GM18511 (cell line): ENCODE results near the gene PIGU.
"Not testable (repeated sequence)": the region's sequence is repeated elsewhere in the genome, so short reads cannot be mapped to it uniquely, and the experiment has no call there.

Experiments
- ATAC-seq: cut with Tn5 transposase; IDR thresholded peaks from one replicate; pipeline ENCODE4 v1.9.1; 2021; ENCODE audit warnings: mild to moderate bottlenecking, moderate library complexity; ENCODE audit not compliant: unreplicated experiment

PIGU gene

GRCh38 chr20:34663213-34663943 is 13.5 kb downstream of the PIGU start:
- no peak for ATAC-seq

- ATAC-seq, result not testable (repeated sequence)
These were observed 15.1 kb downstream of the PIGU start for GRCh38 chr20:34661811-34662210.

DNA sequence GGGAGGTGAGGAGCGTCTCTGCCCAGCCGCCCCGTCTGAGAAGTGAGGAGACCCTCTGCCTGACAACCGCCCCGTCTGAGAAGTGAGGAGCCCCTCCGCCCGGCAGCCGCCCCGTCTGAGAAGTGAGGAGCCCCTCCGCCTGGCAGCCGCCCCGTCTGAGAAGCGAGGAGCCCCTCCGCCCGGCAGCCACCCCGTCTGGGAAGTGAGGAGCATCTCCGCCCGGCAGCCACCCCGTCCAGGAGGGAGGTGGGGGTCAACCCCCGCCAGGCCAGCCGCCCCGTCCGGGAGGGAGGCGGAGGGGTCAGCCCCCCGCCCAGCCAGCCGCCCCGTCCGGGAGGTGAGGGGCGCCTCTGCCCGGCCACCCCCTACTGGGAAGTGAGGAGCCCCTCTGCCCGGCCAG is 18.2 kb downstream of the PIGU start:
- ATAC-seq, result not testable (repeated sequence)

- no peak for ATAC-seq
These were observed 22.6 kb downstream of the PIGU start for GRCh38 chr20:34654207-34654744.

DNA sequence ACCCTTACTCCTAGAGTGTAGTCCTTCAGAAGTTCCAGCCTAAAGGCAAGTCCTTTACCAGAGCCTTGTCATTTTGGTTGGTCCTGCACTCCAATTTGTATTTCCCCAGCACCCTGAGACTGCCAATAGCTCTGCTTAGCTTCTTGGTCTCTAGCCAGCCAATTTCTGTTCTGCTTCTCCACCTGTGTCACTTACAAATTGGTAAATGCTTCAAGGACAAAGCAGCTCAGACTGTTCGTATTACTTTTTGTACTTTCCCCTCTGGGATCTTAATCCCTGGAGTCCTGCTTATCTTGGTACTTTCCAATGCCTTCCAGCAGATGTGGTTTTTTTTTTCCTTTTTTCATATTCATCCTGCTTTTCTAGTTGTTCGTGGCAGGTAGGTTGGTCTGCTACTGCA is 25.7 kb downstream of the PIGU start:
- ATAC-seq, result no peak

DNA sequence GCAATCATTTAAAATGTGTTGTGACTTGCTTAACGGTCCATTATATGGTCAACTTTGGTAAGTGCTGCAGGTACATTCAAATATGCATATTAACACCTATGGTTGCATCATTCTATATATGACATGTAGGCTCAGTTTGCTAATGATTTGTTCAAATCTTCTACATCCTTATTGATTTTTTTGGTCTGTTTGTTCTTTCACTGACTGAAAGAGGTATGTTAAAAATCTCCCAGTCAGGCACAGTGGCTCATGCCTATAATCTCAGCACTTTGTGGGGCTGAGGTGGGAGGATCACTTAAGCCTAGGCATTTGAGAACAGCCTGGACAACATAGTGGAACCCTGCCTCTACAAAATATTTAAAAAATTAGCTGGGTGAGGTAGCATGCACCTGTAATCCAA is 29.2 kb downstream of the PIGU start:
- ATAC-seq, result no peak

GRCh38 chr20:34644951-34645350 is 31.9 kb downstream of the PIGU start:
- no peak for ATAC-seq

DNA sequence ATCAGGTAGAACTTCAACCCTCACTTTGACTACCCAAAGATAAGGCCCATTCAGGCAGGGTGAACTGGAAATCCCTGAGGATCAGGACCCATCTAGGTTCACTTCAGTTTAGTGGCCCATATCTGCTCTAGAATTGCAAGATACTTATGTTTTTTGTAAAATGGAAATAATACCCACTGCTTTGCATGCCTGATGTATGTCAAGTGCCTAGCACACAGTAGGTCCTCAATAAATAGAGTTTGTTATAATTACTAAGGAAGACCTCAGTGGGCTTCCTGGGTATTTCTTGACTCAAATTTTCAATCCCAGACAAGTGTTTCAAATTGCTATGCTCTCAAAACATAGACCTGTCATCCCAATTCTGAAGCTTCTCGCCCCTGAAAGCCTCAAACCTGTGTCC is 32.5 kb downstream of the PIGU start:
- ATAC-seq, result no peak

GRCh38 chr20:34643928-34644327 is 33.0 kb downstream of the PIGU start:
- no peak for ATAC-seq

DNA sequence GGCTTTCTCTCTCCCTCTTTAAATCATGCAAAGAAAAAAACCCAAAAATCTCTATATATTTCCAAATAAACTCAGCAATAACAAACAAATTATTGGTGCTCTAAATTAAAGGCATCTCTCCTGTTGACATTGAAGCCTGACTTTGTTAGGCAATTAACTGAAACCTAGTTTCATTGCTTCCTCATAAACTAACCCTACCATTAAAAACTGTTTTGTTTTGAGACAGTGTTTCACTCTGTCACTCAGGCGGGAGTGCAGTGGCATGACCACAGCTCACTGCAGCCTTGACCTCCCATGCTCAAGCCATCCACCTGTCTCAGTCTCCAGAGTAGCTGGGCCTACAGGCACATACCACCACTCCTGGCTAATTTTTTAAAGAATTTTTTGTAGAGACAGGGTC is 34.9 kb downstream of the PIGU start:
- no peak for ATAC-seq

GRCh38 chr20:34639755-34640222 is 37.1 kb downstream of the PIGU start:
- no peak for ATAC-seq

DNA sequence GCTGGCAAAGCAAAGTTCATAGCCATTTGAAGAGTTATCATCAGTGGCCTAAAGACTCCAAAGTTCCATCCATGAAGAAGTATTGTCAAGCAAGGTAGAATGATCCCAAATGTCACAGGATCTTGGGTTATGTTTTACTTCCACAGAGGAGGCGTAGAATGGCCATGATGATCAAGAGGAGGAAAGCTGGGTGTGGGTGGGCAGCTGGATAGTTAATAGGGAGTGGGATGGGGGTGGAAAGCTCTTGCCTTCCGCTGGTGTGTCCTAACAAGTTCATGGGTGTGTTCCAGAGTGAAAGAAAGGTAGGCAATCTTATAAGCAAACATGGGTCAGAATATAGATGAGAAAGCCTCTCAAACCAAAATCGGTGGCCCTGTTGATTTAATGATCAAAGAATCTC is 38.4 kb downstream of the PIGU start:
- no peak for ATAC-seq

DNA sequence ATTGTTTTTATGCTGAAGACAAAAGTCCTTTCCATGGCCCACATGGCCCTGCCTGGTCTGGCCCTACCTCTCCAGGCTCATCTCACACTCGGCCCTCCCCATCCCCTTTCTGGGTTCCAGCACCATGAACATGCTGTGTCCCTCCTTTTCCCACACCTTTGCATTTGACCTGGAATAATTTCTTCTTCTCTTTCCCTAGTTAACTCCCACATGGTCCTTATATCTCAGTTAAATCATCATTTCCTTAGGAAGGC is 38.9 kb downstream of the PIGU start:
- no peak for ATAC-seq

DNA sequence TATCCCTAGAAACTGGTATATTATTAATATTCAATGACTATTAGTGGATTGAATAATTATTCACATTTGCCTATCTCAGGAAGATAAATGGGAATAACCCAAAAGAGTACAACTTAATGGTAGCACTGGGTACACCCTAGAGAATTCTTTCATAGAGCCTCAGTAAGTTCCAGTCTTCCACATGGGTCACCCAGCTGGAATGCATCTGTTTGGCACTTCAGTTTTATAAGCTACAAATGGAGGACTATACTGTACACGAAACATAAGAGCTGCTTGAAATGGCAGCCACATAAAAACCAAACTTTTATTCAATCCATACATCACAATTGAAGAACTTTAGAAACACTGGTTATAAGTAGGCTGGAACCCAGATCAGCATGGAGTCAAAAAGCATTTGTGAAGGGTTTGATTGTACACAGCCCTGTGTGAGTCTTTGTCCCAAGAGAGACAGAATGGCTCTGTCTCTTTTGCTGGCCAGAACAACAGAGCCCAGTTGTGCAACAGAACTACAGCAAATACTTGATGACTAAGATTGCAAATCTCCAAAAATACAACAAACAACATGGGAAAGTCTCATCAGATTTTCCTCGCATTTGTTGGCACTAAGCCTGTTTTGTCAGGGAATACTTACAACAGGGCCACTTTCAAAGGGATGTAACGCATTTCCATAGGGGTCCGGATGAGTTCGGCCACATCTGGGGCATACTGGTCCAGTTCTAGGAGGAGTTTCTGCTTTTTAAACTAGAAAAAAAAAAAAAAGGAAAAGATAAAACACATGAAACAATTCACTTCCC is 39.5 kb downstream of the PIGU start:
- ATAC-seq, result no peak

DNA sequence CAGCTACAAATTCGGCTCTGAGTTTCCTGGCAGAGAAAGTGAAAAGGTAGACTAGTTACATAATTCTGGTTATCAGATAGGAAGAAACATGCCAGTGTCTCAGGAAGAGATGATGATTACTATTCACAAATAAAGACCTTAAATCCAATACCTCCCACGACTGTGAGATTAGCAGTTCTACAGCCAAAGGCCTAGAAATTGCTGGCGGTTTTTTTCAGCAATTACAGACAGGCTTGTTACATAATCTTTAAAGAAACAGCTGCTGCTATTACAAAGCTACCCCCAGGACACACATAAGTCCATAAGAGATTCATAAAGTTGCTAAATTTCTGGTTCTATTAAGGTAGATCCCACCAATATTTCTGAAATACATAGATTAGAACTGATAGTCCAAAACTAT is 40.2 kb downstream of the PIGU start:
- ATAC-seq, result no peak

DNA sequence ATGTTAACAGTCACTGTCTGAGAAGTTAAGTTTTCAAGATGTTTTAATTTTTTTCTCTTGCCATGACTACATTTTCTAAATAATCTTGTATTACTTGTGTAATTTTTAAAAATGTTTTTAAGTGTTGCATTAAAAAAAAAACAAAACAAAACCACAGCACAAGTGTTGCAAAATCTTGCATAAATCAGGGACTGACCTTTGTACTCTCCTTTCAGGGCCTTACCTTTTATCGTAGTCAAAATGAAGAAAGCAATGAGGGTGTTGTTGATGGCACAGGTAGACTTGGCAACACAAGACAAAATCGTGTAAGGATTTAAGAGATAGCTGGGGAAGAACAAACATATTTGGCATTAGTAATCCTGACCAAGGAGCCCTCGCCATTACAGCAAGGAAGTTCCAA is 42.5 kb downstream of the PIGU start:
- no peak for ATAC-seq

- no peak for ATAC-seq
These were observed 43.9 kb downstream of the PIGU start for GRCh38 chr20:34632870-34633452.

DNA sequence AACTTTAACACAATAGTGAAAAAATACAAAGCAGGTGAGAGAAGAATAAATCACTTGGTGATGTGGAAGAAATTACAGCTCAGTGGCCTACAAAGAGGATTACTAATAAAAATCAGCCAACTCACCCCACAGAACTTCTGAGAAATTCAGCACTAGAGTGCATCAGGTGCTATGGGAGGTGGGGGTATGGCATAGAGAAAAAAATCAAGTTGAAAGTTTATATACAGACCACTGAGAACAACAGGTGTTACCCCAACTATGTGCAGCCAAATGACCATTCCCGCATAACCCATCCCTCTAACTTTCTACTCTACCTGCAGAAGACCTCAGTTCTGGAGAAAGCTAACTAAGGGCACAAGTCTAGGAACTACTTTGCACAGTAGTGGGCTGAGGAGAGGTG is 47.0 kb downstream of the PIGU start:
- no peak for ATAC-seq

- ATAC-seq, result no peak
These were observed 47.5 kb downstream of the PIGU start for GRCh38 chr20:34629342-34629741.

- ATAC-seq, result no peak
These were observed 48.9 kb downstream of the PIGU start for GRCh38 chr20:34628026-34628425.

- no peak for ATAC-seq
These were observed 49.4 kb downstream of the PIGU start for GRCh38 chr20:34627458-34627857.

- no peak for ATAC-seq
These were observed 49.9 kb downstream of the PIGU start for GRCh38 chr20:34626992-34627391.
